Measurements from ENCODE around the gene MCEE. TPM values are rescaled to one million over a fixed set of nuclear protein-coding genes. Genes with fewer than 3 reads are reported as not detected.
"Not testable (repeated sequence)": the region's sequence is repeated elsewhere in the genome, so short reads cannot be mapped to it uniquely, and the experiment has no call there.

Gene MCEE
- total and polyA plus RNA-seq, 12 donors: 29.6 to 43.8 (median 35.3) TPM

DNA sequence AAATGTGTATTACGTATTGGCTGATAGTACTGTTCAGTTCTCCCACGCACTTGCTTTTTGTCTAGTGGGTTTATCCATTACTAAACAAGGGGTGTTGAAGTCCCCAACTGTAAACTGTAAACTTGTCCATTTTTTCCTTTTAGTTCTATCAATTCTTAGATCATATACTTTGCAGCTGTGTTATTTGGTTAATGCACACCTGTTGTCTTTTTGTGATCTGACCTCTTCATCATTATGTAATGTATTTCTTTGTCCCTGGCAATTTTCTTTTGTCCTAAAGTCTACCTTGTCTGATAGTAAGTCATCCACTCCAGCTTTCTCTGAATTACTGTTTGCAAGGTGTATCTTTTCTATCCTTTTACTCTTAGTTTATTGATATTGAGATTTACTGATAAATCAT, 21.9 kb downstream of the MCEE start:
- Histone ChIP-seq H3K4me1 (no peaks in the 10 kb centered on the region), H3K4me3 (no peak overlapping the region), H3K9me3 (no peaks in the 10 kb centered on the region), H3K27ac (no peak overlapping the region), H3K36me3 (peaks cover 0 to 55% (median 9%) of the 10 kb centered on the region in 9 donors), H3K27me3 (no peaks in the 10 kb centered on the region)
- 83 to 92% methylated on average over 2 of the region's 2 CpGs for WGBS, 2 donors
- intact Hi-C loops (cut with DNase I): loop anchor here in 1 of 10 donors (10.0 kb wide), 1 partner anchor 77 kb away; no protein-coding TSS in a partner anchor
- no peak for ATAC-seq
- TF ChIP-seq, protein P1, sequence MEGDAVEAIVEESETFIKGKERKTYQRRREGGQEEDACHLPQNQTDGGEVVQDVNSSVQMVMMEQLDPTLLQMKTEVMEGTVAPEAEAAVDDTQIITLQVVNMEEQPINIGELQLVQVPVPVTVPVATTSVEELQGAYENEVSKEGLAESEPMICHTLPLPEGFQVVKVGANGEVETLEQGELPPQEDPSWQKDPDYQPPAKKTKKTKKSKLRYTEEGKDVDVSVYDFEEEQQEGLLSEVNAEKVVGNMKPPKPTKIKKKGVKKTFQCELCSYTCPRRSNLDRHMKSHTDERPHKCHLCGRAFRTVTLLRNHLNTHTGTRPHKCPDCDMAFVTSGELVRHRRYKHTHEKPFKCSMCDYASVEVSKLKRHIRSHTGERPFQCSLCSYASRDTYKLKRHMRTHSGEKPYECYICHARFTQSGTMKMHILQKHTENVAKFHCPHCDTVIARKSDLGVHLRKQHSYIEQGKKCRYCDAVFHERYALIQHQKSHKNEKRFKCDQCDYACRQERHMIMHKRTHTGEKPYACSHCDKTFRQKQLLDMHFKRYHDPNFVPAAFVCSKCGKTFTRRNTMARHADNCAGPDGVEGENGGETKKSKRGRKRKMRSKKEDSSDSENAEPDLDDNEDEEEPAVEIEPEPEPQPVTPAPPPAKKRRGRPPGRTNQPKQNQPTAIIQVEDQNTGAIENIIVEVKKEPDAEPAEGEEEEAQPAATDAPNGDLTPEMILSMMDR (IDR thresholded peaks at IDR 0.05): no peak
- no peak for DNase-seq

DNA sequence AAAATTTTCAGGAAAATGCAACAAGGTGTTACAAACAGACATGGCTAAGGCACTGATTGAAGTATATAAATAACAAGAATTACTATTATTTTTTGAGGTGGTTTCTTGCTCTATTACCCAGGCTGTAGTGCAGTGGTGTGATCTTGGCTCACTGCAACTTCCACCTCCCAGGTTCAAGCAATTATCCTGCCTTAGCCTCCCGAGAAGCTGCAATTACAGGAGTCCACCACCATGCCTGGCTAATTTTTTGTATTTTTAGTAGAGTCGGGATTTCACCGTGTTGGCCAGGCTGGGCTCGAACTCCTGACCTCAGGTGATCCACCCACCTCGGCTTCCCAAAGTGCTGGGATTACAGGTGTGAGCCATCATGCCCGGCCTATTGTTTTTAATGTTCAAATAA, 23.6 kb downstream of the MCEE start:
- H3K4me1 ChIP-seq, H3K27ac ChIP-seq, ATAC-seq, H3K4me3 ChIP-seq, DNase-seq, H3K9me3 ChIP-seq, H3K27me3 ChIP-seq: not testable (repeated sequence)
- WGBS, 2 donors: 88 to 93% methylated on average over 6 of the region's 6 CpGs
- peaks cover 0 to 41% (median 9%) of the 10 kb centered on the region in 9 donors for H3K36me3 ChIP-seq
- intact Hi-C loops (cut with DNase I): loop anchor here in 1 of 10 donors (10.0 kb wide), 1 partner anchor 78 kb away; no protein-coding TSS in a partner anchor

GRCh38 chr2:71103809-71104208, 26.2 kb downstream of the MCEE start:
- intact Hi-C loops (cut with DNase I): loop anchor here in 1 of 10 donors (10.0 kb wide), 1 partner anchor 81 kb away; no protein-coding TSS in a partner anchor
- H3K9me3 ChIP-seq: no peaks in the 10 kb centered on the region
- no peak overlapping the region for H3K4me3 ChIP-seq
- H3K36me3 ChIP-seq: peaks cover 0 to 14% (median 0%) of the 10 kb centered on the region in 9 donors
- WGBS, 2 donors: 89 to 92% methylated on average over 5 of the region's 5 CpGs
- TF ChIP-seq, protein P1 (IDR thresholded peaks at IDR 0.05): no peak
- peaks cover 0 to 6% (median 0%) of the 10 kb centered on the region in 9 donors for H3K4me1 ChIP-seq
- DNase-seq (no peak), ATAC-seq (no peak)
- no peaks in the 10 kb centered on the region for H3K27me3 ChIP-seq
- H3K27ac ChIP-seq: no peak overlapping the region

DNA sequence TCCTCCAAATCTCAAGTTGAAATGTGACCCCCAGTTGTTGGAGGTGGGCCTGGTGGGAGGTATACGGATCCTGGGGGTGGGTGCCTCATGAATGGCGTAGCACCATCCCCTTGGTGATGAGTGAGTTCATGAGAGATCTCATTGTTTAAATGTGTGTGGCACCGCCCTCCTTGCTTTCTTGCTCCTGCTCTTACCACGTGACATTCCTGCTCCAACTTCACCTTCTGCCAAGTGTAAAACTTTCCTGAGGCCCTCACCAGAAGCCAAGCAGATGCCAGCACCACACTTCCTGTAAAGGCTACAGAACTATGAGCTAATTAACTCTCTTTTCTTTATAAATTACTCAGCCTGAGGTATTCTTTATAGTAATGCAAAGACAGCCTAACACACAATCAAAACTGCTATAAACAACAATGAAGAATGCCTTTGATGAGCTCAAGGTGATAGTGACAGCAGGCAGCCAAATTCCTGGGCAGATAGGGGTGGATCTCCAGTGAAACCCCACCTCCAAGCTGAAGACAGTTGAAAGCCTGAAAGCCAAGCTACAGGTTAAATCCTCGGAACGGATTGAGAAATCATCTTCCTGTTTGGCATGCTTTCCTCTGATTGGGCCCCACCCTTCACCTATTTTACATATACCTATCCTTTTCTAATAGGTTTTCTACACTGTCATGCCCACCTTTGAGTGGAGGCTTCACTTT, 26.9 kb downstream of the MCEE start:
- peaks cover 0 to 7% (median 0%) of the 10 kb centered on the region in 9 donors for H3K36me3 ChIP-seq
- TF ChIP-seq, protein P1 (IDR thresholded peaks at IDR 0.05): no peak
- H3K4me3 ChIP-seq: no peak overlapping the region
- intact Hi-C loops (cut with DNase I): loop anchor here in 1 of 10 donors (10.0 kb wide), 1 partner anchor 82 kb away; no protein-coding TSS in a partner anchor
- ATAC-seq (no peak), DNase-seq (no peak)
- H3K27ac ChIP-seq: no peak overlapping the region
- peaks cover 0 to 6% (median 0%) of the 10 kb centered on the region in 9 donors for H3K4me1 ChIP-seq
- 62 to 74% methylated on average over 6 of the region's 6 CpGs for WGBS, 2 donors
- no peaks in the 10 kb centered on the region for H3K9me3 ChIP-seq
- H3K27me3 ChIP-seq: no peaks in the 10 kb centered on the region

GRCh38 chr2:71101656-71102055, 28.4 kb downstream of the MCEE start:
- Histone ChIP-seq H3K27ac (peak overlapping the region in 1 of 10 donors; percentile 34), H3K4me3 (no peak overlapping the region), H3K9me3 (no peaks in the 10 kb centered on the region), H3K36me3 (no peaks in the 10 kb centered on the region), H3K4me1 (peaks cover 0 to 6% (median 0%) of the 10 kb centered on the region in 9 donors), H3K27me3 (no peaks in the 10 kb centered on the region)
- ATAC-seq (no peak), DNase-seq (no peak)
- TF ChIP-seq, protein P1 (IDR thresholded peaks at IDR 0.05): no peak
- 35 to 54% methylated on average over 2 of the region's 2 CpGs for WGBS, 2 donors
- intact Hi-C loops (cut with DNase I): loop anchor here in 1 of 10 donors (10.0 kb wide), 1 partner anchor 83 kb away; no protein-coding TSS in a partner anchor

Measured in heart right ventricle (tissue), 16 donors.